ENCODE measurements around the gene LSMEM2.
"Not testable (repeated sequence)": the region's sequence is repeated elsewhere in the genome, so short reads cannot be mapped to it uniquely, and the experiment has no call there.

Gene LSMEM2

DNA sequence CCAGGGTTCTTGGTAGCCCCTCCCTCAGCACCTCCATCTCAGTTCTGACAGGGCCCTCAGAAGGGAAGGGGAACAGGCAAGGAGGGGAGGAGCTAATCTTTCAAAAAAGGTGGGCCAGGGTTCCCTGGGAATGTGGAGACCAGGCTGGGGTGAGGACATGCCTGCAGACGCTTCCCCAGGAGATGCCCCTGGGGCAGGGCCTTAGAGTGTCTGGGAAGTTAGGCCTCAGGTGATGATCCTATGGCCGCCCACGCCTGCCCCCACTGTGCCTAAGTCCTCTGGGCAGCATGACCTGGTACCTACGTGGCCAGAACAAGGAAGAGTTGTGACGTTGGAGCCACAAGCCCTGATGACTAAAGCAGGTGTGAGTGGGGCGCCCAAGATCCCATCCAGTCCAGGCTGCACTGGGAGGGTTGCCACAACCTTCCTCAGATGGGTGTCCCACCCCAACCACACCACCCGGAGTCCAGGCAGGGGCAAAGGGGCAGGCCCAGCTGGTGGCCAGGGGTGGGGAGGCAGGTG is 13.9 kb upstream of the LSMEM2 start:
- no peak for DNase-seq (ENCODE audit: low read depth in 2 of 2)

DNA sequence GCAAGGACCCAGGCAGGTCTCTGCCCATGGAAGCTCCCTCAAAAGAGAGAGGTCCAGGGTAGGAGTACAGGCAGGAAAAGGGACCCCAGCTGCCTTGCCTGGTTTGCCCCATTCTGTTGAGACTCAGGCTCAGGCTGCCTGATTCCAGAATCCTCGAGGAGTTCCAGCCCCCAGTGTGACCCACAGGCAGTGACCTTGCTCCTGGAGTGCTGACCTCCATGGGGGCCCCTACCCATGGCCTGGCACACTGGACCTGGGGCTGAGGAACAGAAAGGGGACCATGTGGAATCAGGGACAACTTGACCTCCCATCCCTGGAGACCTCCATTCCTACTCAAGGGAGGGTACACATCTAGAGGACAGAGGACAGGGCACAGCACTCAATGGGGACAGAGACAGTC is 13.3 kb upstream of the LSMEM2 start:
- DNase-seq (ENCODE audit: low read depth in 2 of 2) = no peak

DNA sequence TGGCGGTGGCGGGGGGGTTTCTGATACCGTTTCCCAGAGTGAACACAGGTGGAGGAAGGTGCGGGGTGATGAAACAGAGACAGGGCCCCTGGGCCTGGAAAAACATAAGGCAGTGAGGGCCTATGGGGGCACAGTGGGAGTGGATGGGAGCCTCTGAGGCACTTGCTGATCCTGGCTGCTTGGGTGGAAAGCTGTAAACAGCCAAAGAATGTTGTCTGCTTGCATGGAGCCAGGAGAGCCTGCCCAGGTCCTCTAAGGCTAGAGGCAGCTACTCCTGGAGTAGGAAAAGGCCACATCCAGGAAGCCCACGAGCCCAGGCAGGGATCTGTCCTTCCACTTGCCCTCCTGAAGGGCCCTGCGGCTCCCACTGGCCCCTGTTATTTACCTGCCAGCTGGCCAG is 12.9 kb upstream of the LSMEM2 start:
- DNase-seq (ENCODE audit: low read depth in 2 of 2) = no peak

DNA sequence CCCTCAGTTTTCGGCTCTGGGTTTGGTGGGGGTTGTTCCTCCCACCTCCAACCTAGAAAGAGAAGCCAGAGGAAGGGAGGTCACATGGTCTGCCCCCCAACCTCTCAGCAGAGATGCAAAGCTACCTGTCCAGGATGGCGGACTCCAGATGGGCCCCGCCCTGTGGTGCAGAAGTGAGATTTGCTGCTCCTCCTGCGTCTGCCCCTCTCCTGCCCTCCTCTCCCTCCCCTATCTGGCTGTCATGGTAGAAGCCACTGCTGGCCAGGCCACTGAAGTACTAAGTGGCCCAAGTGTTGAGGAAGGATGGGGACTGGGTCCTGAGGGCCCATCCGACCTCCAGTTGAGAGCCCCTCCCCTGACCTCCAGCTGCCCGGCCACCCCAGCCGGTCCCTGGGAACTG is 12.1 kb upstream of the LSMEM2 start:
- DNase-seq (ENCODE audit: low read depth in 2 of 2) = no peak

DNA sequence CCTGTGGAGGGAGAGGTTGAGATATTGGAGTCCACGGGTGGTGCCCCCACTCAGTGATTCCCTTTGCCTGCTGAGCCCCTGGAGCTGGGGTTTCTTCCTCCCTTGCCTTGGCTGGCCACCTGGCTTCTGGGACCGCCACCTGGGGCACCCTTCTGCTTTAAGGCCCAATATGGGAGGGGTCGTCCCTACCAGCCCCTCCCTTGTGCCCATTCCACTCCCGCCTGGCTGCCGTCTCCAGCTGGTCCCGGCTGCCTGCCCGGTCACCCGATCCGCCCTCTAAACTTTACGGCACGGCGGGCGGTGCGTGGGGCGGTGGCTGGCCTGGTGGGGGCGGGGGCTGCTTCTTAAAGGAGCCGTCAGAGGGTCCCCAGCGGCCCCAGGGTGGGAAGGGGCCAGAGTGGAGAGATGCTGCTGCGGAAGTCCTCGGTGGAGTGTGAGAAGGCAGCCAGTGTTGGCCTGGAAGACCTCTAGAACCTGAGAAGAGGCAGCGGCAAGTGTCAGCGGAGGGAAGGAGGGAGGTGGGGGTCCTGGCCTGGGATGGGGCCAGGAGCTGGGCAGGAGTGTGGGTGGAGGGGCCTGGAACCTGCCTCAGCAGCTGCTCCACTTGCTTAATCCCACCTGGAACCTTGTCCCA is 11.5 kb upstream of the LSMEM2 start:
- no peak for DNase-seq (ENCODE audit: low read depth in 2 of 2)

DNA sequence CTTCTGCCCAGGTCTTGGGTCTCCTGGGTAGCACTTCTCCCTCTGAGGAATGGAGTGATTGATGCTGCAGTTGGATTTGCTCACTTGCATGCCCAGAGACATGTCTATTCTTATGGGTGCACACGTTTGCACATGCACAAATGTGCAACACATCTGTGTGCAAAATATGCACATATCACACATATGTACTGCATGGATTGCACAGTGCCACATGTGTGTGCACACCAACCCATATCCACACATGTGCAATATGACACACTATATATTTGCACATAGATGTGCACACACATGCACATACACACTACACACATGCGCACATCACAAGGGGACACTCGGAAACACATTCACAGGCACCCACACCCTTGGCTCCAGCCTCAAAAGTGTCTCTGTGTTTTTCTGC is 10.6 kb upstream of the LSMEM2 start:
- no peak for DNase-seq (ENCODE audit: low read depth in 2 of 2)

DNA sequence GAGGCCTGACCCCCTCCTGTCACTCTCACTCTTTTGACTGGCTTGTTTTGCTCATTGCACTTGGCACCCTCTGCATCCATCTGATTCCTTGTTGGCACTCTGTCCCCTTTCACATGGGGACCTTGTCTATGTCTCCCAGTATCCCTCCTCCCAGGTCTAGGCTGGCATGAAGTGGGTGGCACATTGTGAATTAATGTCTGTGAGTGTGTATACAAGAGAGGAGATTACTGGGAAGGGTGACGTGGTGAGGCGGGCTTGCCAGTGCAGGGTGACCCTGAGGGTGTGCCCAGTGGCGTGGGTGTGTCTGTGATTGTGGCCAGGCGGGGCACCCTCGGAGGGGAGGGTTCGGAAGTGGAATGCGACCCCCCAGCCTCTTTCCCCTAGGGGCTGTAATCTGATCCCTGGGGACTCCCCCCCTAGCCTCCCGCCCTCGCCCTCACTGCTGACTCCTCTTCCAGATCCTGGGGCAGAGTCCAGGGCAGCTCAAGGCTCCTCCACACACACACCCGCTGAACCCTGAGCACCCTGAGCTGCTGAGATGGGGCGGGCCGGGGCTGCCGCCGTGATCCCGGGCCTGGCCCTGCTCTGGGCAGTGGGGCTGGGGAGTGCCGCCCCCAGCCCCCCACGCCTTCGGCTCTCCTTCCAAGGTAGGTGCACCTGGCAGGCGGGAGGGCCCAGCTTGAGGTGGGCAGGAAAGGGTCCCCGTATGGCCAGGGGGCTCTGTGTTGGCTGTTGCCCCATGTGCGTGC is 10.0 kb upstream of the LSMEM2 start, which contains the start of gene SEMA3B:
SEMA3B (plus strand) TSS at position 445 of the 749 bp plus-strand sequence; CDS start at position 539, 94 bp downstream.
- no peak for DNase-seq (ENCODE audit: low read depth in 2 of 2)

DNA sequence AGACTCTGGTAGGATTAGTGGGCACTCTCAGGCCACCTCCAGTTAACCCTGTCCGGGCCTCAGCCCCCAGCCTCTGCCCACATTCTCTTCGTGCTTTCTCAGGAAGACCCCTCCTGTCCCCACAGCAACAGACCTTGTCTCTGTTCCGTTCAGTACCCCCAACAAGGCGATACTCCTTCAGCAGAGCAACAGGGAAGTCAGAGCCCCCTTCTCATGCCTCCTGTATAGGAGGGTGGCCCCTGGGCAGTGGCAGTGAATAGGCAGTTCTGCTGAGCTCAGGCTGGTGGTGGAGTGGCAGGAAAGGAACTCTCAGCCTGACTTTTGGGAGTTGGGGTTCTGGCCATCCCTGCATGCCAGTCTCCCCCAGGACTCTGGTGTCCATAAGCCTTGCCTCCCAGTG is 9.4 kb upstream of the LSMEM2 start:
- DNase-seq (ENCODE audit: low read depth in 2 of 2) = no peak

DNA sequence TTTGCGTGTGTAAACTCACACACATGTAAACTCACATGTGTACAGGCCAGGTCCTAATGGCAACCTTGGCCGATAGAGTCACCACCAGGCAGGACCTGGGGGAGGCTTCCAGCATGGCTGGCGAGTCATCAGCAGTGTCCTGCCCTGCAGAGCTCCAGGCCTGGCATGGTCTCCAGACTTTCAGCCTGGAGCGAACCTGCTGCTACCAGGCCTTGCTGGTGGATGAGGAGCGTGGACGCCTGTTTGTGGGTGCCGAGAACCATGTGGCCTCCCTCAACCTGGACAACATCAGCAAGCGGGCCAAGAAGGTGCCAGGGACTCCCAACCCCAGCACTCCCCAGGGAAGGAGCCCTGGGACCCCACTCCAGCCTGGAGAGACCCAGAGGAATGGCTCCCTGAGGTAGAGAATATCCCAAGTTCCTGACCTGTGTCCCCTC is 8.9 kb upstream of the LSMEM2 start:
- no peak for DNase-seq (ENCODE audit: low read depth in 2 of 2)

DNA sequence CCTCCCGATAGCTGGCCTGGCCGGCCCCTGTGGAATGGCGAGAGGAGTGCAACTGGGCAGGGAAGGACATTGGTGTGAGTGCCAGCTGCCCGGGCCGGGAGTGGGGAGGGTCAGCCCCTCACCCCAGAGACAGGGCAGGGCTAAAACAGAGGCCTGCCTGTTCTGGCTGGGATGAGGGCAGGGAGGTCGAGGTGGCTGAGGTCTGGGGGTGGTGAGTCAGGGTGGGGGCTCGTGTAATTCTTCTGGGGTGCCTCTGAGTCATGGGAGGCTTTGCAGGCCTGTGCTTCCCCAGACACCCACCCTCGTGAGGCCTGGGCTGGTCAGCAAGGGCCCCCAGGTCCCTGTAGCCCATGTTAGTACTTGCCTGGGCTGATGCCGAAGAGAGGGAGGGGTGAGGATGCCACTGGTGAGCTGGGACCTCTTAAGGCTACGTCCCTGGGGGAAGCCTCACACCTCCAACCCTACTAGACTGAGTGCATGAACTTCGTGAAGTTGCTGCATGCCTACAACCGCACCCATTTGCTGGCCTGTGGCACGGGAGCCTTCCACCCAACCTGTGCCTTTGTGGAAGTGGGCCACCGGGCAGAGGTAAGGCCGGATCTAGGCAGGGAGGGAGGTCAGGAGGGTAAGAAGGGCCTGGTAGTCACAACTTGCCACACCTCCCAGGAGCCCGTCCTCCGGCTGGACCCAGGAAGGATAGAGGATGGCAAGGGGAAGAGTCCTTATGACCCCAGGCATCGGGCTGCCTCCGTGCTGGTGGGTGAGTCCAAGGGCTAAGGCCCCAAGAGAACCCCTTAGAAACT is 8.3 kb upstream of the LSMEM2 start:
- no peak for DNase-seq (ENCODE audit: low read depth in 2 of 2)

DNA sequence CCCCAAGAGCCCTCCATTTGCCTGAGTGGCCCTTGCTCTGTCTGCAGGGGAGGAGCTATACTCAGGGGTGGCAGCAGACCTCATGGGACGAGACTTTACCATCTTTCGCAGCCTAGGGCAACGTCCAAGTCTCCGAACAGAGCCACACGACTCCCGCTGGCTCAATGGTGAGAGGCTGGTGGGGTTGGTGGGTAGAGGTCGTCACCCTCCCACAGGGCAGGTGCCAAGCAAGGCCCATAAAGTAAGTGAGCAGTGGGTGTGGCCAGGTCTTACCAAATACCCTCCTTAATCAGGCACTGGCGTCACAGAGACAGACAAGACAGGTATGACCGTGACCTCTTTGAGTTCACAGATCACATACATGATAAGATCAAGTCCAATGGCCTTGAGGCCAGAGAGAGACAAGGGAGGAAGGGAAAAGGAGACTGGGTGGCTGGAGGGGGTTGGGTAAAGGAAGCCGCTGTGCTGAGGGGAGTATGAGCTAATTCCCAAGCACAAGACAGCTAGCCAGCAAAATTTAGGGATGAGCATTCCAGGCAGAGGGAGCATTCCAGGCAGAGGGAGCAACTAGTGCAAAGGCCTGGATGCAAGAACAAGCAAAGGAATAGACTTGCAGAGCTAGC is 7.5 kb upstream of the LSMEM2 start:
- DNase-seq (ENCODE audit: low read depth in 2 of 2) = no peak

DNA sequence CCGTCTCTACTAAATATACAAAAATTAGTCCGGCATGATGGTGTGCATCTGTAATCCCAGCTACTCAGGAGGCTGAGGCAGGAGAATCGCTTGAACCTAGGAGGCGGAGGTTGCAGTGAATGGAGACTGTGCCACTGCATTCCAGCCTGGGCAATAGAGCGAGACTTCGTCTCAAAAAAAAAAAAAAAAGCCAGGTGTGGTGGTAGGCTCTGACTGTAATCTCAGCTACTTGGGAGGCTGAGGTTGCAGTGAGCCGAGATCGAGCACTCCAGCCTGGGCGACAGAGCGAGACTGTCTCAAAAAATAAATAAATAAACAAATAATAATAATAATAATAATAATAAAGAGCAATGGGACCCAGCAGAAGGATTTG is 6.4 kb upstream of the LSMEM2 start:
- DNase-seq (ENCODE audit: low read depth in 2 of 2) = not testable (repeated sequence)

DNA sequence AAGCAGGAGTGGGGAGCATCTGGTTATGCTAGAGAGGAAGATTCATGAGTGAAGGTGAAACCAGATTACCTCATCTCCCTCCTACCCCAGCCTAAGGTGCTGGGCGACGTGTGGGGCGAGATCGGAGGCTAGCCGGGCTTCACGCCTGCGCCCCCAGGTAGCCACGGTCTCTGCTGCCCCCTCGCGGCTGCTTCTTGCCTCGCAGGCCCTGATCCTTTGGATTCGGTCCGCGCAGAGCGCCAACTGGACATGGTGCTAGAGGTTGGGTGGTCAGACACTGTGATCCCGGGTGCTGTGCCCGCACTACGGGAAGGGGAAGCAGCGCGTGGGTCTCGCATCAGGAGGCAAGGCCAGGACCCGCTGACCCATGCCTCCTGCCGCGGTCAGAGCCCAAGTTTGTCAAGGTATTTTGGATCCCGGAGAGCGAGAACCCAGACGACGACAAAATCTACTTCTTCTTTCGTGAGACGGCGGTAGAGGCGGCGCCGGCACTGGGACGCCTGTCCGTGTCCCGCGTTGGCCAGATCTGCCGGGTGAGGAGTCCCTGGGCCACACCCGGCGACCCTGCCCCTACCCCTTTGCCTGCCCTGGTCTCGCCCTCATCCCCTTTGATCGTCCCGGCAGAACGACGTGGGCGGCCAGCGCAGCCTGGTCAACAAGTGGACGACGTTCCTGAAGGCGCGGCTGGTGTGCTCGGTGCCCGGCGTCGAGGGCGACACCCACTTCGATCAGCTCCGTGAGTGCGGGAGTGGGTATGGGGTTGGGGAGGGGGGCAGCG is 5.8 kb upstream of the LSMEM2 start:
- peak; percentile 76 to 90 for DNase-seq (ENCODE audit: low read depth in 2 of 2)

DNA sequence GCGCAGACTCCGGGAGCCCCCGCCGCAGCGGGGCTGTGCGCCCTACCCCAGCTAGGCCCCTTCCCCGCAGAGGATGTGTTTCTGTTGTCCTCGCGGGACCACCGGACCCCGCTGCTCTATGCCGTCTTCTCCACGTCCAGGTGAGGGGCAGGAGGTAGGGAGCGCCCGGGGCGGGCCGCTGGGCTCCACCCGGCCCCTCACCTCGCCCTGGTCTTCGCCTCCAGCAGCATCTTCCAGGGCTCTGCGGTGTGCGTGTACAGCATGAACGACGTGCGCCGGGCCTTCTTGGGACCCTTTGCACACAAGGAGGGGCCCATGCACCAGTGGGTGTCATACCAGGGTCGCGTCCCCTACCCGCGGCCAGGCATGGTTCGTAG is 5.2 kb upstream of the LSMEM2 start:
- DNase-seq (ENCODE audit: low read depth in 2 of 2) = no peak

DNA sequence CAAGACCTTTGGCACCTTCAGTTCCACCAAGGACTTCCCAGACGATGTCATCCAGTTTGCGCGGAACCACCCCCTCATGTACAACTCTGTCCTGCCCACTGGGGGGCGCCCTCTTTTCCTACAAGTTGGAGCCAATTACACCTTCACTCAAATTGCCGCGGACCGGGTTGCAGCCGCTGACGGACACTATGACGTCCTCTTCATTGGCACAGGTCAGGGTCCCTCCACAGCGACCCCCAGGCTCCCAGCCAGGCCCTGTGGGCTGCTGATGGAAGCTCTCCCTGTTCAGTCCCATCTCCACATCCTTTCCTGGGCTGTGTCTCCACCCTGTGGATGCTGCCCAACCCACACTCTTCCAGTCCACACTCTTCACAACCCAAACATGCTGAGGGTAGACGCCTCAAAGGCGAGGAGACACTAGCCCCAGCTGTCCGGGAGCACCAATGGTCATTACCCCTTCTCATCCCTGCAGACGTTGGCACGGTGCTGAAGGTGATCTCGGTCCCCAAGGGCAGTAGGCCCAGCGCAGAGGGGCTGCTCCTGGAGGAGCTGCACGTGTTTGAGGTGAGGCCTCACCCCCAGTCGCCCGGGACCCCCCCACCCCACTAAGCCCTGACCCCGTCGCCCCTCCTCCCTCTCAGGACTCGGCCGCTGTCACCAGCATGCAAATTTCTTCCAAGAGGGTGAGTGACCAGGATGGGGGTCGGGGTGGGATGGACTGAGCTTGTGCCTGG is 4.3 kb upstream of the LSMEM2 start:
- DNase-seq (ENCODE audit: low read depth in 2 of 2) = peak; percentile 48 to 79

DNA sequence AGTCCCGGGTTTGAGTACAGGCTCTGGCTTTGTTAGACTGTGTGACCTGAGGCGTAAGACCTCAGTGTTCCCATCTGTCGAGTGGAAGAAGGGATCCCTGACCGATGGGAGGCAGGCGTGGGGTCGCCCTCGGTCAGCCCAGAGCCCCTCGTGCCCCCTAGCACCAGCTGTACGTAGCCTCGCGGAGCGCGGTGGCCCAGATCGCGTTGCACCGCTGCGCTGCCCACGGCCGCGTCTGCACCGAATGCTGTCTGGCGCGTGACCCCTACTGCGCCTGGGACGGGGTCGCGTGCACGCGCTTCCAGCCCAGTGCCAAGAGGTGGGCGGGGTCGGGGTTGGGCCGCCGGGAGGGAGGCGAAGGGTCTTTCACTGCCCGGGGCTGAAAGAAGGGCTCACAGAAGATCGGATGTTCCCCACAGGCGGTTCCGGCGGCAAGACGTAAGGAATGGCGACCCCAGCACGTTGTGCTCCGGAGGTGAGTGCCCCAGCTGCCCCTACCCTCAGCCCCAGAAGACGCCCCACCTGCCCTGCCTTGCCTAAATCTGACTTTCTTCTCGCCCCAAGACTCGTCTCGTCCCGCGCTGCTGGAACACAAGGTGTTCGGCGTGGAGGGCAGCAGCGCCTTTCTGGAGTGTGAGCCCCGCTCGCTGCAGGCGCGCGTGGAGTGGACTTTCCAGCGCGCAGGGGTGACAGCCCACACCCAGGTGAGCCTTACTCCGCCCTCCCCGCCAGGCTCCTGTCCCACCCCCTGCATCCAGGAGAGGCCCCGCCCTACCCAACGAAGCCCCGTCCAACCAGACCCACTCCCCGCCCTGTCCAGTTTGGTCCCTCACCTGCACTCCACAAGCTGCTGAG is 3.5 kb upstream of the LSMEM2 start:
- DNase-seq (ENCODE audit: low read depth in 2 of 2) = no peak

DNA sequence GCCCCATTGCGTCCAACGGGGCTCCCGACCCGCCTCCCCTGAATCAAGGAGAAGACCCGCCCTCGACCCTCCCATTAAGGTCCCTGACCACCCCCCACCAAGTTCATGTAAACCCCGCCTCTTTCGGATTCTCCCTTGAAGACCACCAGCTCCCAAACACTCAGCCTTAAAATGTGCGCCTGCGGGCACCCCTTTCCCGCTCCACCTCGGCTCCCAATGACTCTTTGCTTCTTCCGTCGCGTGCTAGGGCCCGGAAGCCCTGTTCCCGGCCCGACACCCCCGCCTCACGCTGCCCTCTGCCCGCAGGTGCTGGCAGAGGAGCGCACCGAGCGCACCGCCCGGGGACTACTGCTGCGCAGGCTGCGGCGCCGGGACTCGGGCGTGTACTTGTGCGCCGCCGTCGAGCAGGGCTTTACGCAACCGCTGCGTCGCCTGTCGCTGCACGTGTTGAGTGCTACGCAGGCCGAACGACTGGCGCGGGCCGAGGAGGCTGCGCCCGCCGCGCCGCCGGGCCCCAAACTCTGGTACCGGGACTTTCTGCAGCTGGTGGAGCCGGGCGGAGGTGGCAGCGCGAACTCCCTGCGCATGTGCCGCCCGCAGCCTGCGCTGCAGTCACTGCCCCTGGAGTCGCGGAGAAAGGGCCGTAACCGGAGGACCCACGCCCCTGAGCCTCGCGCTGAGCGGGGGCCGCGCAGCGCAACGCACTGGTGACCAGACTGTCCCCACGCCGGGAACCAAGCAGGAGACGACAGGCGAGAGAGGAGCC is 2.7 kb upstream of the LSMEM2 start:
- no peak for DNase-seq (ENCODE audit: low read depth in 2 of 2)

DNA sequence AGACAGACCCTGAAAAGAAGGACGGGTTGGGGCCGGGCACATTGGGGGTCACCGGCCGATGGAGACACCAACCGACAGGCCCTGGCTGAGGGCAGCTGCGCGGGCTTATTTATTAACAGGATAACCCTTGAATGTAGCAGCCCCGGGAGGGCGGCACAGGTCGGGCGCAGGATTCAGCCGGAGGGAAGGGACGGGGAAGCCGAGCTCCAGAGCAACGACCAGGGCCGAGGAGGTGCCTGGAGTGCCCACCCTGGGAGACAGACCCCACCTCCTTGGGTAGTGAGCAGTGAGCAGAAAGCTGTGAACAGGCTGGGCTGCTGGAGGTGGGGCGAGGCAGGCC is 2.2 kb upstream of the LSMEM2 start:
- DNase-seq (ENCODE audit: low read depth in 2 of 2) = no peak

All from stimulated activated CD4-positive, alpha-beta T cell treated with anti-CD3 and anti-CD28 coated beads, Interleukin-12 subunit alpha, Interleukin-12 subunit beta, amount 100 ng/mL, for 24 hours (primary cell).